GM18499 (cell line): Measurements from ENCODE around the gene ASB12.
"Not testable (repeated sequence)": the region's sequence is repeated elsewhere in the genome, so short reads cannot be mapped to it uniquely, and the experiment has no call there.

Experiments used
- ATAC-seq: cut with Tn5 transposase; IDR thresholded peaks from one replicate; pipeline ENCODE4 v1.9.1; 2021; ENCODE audit warnings: moderate number of reproducible peaks; ENCODE audit not compliant: insufficient read depth, unreplicated experiment

Gene ASB12

GRCh38 chrX:64230123-64230970, at the start of gene ASB12:
Gene ASB12, minus strand, starts transcription at chrX:64230607. Its CDS starts 4,957 bp downstream, at chrX:64225650.
- ATAC-seq, result no peak

- ATAC-seq, result no peak
Observed at GRCh38 chrX:64265265-64265664, 34.9 kb upstream of the ASB12 start.

- no peak for ATAC-seq
Observed at GRCh38 chrX:64229154-64229553, 1.3 kb downstream of the ASB12 start.

- no peak for ATAC-seq
Observed at GRCh38 chrX:64218023-64218422, 12.4 kb downstream of the ASB12 start.

GRCh38 chrX:64213989-64214388, 16.4 kb downstream of the ASB12 start:
- not testable (repeated sequence) for ATAC-seq

- no peak for ATAC-seq
Observed at GRCh38 chrX:64206556-64207162, 23.7 kb downstream of the ASB12 start.

GRCh38 chrX:64205735-64206501, 24.5 kb downstream of the ASB12 start:
- ATAC-seq, result peak; percentile 79

GRCh38 chrX:64205441-64205734, 25.0 kb downstream of the ASB12 start, which contains the start of gene AMER1:
Gene AMER1, minus strand, starts transcription at chrX:64205708. Its CDS starts 12,422 bp downstream, at chrX:64193286.
- peak; percentile 27 for ATAC-seq

GRCh38 chrX:64204701-64205440, 25.5 kb downstream of the ASB12 start:
- no peak for ATAC-seq

- no peak for ATAC-seq
Observed at GRCh38 chrX:64204252-64204651, 26.2 kb downstream of the ASB12 start.

- no peak for ATAC-seq
Observed at GRCh38 chrX:64202808-64203325, 27.5 kb downstream of the ASB12 start.

- no peak for ATAC-seq
Observed at GRCh38 chrX:64198036-64198435, 32.4 kb downstream of the ASB12 start.

GRCh38 chrX:64196606-64197005, 33.8 kb downstream of the ASB12 start:
- ATAC-seq, result no peak

GRCh38 chrX:64195862-64196261, 34.5 kb downstream of the ASB12 start:
- no peak for ATAC-seq

GRCh38 chrX:64192673-64193072, 37.7 kb downstream of the ASB12 start:
- ATAC-seq, result no peak

- ATAC-seq, result no peak
Observed at GRCh38 chrX:64192040-64192439, 38.4 kb downstream of the ASB12 start.

GRCh38 chrX:64191281-64192010, 39.0 kb downstream of the ASB12 start:
- no peak for ATAC-seq

GRCh38 chrX:64190136-64190740, 40.2 kb downstream of the ASB12 start:
- no peak for ATAC-seq

- no peak for ATAC-seq
Observed at GRCh38 chrX:64188901-64189300, 41.5 kb downstream of the ASB12 start.
